HG03045 (cell line): Measurements from ENCODE around the gene NIPBL.
"Not testable (repeated sequence)": the region's sequence is repeated elsewhere in the genome, so short reads cannot be mapped to it uniquely, and the experiment has no call there.

Experiments
- ATAC-seq: cut with Tn5 transposase; IDR thresholded peaks from one replicate; pipeline ENCODE4 v1.9.1; 2021; ENCODE audit warnings: mild to moderate bottlenecking, moderate library complexity; ENCODE audit not compliant: unreplicated experiment

Gene NIPBL

DNA sequence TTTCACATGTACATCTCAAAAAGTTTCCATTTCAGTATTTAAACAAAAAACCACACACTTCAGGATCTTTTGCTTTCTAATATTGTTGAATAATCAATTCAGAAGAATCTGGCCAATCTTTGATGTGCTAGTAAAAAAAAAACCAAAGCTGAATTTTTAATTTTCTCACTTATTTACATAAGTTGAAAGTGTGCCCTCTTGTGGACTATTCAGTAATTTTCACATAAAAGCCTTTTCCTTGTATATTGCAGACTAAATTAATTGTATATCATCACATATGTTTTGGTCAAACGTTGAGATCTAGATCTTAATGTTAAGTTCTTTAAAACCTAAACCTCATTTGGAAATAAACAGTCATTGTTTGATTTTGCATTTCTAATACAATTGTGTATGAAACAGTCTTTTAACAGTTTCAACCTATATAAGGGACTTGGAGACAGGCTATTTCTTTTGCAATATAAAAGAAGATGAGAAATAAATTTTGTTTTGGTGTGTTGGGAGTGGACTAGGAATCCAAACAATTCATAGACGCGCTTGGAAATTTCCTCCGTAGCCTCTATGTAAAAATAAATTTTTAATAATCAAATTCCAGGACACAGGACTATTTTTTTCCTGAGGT is 68.1 kb downstream of the NIPBL start:
- ATAC-seq = no peak

DNA sequence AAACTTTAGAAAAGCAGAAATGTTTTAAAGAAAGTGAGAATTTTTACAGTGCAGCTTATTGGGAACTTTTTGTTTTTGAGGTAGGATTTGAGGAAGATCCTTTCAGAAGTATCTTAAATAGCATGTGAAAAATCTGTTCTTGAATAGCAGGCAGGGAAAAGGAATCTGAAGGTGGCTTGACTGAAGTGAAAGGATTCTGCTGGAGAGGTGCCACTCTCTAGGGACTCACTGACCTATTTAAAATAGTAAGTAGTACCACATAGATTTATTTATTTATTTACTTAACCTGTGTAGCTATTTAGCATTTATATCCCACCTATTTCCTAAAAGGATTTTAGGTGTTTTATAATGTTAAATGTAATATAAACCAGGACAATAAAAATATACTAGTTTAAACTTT is 69.1 kb downstream of the NIPBL start:
- no peak for ATAC-seq

DNA sequence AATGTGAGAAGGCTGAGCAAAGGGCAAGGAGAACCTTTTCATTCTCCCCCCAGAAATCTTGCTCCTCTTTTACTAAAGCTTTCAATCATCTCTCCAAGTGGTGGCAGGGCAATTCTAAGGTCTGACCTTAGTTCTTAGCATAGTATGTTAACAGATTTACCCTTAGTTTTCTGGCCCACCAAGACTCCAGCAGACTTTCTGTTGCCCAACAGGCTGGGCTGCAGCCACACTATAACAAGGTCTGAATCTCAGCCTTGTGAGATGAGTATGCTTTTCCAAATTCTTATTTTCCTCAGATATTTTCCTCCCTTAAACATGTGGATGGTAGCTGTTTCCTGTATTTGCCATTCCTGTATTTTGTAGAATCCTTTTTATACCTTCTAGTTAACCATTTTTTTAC is 69.5 kb downstream of the NIPBL start:
- ATAC-seq = no peak

DNA sequence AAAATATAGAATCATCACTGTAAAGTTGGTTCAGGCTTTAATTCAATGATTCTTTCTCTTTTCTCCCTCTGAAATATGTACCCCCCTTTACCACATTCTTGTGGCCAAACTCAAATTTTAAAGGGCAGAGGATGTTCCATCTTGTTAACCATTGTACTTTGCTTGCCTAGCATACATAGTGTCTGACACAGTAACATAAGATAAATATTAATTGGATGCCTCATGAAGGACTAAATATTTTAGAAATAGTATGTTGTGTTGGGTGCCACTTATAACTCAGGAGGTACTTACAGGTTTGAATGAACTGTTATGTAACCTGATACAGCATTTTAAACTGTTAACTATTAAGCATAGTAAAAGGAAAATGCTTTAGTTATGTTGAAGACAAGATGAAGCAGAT is 71.5 kb downstream of the NIPBL start:
- ATAC-seq = no peak

DNA sequence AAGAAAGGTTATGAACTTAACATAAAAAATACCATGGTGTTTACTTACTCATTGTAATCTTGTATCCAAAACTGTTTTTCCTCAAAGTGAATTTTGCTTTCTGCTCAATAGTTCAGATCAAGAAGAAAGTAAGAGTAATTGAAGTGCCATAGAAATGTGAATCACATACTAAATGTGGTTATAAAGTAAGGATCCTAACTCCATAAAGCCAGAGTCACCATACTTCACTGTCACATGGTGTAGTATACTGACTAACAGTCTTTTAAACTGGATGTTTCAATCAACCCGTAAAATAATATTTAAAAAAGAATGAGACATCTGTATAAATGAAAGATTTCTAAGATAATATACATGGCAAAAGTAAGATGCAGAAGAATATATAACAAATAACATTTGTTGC is 72.1 kb downstream of the NIPBL start:
- ATAC-seq = no peak

DNA sequence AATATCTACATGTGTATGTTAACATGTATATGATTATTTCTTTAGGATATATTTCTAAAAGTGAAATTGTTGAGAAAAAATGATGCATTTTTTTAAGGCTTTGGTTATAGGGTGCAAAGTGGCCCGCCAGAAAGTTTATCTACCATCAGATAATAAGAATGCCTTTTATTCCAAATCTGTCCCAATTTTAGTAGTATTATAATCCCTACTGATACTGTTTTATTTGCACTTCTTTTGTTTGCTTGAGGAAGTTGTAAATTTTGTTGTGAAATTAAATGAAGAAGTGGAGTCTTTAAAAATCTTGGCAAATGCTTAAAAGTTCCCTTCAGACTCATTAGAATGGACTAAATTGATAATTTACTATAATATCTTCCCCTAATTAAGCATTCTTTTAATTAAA is 73.0 kb downstream of the NIPBL start:
- ATAC-seq = no peak

DNA sequence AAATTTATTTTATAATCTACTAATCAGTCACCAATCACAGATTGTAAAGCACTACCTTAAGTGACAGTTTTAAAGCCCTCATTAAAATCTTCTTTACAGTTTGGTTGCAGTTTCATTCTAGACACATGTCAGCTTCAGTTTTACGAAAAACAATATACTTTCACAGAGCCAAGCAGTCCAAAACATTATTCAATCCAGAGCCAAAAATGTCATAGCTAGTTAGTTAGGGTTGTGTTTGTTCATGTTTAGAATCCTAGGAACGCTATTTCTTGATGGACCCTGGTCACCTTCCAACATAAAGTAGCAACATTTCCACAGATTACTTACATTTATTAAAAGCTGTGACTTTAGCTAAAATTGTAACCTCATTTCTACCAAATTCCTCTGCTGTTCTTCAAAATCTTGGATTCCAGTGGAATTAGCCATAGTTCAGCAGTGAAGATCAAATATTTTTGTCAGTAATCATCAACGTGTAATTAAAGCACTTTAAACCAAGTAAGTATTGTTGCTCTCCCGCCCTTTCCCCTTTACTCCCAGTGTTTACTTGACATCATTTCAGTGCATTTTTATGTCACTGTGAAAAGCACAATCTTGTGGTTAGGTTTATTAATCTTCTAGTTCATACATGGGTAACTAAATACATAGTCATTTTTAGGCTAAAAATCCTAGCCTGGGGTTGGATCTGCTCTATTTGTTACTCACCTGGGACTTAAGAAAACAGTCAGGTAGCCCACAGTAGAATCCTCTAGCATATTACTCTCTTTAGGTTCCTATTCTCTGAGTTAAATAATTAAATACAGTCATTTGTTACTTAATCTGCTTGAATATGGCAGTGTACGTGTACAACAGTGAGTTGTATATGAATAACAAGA is 74.3 kb downstream of the NIPBL start:
- no peak for ATAC-seq

DNA sequence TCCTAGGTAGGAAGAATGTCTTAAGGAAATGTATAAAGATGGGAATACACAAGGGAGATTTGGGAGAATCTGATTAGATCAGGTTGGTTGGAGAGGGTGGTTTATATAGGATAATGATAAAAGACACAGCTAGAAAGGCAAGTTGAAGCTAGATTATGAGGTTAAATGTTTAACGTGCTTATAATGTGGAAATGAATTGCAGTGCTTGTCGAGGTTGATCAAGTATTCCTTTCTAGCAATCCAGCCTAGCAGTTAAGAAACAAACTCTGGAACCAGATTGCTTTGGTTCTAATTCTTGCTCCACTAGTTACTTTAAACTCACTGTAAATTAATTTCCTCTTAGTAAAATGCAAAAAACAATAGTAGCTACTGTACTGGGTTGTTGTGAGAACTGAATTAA is 76.5 kb downstream of the NIPBL start:
- ATAC-seq = no peak

DNA sequence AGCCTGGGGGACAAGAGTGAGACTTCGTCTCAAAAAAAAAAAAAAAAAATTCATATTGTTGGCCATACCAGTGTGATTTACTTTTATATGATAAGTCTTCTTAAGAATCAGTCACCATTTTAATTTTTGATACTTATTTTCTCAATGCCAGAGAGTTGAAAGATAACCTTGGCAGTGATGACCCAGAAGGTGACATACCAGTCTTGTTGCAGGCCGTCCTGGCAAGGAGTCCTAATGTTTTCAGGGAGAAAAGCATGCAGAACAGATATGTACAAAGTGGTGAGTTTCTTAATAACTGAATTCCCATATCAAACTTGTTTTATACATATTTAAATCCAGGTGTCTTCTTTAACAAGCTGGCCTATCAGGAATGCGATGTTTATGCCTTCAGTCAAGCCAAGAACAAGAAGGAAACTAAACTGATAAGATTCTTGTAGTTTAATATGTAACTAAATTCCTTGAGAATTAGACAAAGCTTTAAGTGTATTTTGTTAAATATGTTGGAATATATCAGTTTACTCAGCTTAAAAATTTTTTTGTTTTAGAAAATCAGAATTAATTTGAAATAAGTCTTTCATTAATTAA is 81.5 kb downstream of the NIPBL start:
- no peak for ATAC-seq

DNA sequence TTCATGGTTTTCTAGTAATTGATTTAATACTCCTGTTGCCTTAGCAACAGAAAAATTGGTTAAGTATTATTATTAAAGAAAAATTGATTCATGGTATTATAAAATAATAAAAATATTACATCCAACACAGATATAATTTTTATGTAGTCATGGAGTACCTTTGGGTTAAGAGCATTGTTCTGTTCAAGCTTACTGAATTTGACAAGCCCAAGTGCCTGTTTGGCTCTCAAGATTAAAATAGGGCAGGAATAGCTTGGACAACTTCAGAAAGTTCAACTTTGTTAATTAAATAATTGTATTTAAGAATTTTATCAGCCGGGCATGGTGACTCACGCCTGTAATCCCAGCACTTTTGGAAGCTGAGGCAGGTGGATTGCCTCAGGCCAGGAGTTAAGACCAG is 82.0 kb downstream of the NIPBL start:
- ATAC-seq = no peak

DNA sequence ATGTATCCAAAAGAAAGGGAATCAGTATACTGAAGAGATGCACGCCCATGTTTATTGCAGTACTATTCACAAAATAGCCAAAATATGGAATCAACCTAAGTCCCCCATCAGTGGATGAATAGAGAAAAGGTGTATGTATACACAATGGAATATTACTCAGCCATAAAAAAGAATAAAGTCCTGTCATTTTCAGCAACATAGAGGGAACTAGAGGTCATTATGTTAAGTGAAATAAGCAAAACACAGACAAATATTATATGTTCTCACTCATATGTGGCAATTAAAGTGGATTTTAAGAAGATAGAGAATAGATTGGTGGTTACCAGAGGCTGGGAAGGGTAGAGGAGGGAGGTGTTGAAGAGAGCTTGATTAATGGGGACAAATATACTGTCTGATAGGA is 88.6 kb downstream of the NIPBL start:
- ATAC-seq = no peak

DNA sequence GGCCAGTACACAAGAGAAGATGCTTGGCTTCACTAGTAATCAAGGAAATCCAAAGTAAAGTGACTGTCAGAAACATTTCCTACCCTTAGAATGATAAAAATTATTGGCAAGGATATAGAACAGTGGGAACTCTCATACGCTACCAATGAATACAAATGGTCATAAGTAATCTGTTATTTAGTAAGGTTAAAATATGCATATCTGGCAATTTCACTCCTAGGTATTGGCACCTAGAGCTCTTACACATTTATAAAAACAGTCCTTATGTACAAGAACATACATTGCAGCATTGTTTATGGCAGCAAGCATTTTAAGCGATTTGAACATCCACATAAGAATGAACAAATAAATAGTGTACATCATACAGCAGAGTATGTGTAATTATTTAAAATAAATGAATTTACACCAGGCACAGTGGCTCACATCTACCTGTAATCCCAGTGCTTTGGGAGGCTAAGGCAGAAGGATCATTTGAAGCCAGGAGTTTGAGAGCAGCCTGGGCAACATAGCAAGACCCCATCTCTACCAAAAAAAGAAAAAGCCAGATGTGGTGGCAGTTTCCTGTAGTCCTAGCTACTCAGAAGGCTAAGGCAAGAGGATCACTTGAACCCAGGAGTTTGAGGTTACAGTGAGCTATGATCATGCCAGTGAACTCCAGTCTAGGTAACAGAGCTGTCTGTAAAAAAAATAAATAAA is 93.3 kb downstream of the NIPBL start:
- ATAC-seq = no peak

DNA sequence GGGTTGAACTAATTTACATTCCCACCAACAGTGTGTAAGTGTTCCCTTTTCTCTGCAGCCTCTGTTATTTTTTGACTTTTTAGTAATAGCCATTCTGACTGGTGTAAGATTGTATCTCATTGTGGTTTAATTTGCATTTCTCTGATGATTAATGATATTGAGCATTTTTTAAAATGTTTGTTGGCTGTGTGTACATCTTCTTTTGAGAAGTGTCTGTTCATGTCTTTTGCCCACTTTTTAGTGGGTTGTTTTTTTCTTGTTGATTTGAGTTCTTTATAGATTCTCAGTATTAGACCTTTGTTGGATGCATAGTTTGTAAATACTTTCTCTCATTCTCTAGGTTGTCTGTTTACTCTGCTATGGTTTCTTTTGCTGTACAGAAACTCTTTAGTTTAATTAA is 101.6 kb downstream of the NIPBL start:
- no peak for ATAC-seq

DNA sequence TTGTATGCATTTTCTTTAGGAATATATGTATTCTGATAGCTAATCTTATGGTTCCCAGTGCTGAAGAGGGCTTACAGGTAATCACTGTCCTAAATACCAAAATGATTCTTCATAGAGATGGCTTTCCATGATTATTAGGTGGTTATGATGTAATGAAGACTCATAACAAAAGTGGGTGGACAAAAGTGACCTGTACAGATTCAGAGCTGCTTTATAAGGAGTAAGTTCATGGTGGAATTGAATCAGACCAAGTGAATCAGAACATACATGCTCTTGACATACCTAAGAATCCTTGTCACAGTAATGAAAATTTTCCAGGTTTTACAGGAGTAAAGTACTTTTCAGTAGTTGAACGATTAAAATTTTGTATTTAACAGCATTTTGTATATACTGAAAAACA is 105.6 kb downstream of the NIPBL start:
- ATAC-seq = no peak

DNA sequence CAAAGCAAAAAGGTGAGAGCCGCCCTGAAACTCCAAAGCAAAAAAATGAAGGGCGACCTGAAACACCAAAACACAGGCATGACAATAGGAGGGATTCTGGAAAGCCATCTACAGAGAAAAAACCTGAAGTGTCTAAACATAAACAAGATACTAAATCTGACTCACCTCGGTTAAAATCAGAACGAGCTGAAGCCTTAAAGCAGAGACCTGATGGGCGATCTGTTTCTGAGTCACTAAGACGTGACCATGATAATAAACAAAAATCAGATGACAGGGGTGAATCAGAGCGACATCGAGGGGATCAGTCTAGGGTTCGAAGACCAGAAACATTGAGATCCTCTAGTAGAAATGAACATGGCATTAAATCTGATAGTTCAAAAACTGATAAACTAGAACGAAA is 108.8 kb downstream of the NIPBL start:
- no peak for ATAC-seq

DNA sequence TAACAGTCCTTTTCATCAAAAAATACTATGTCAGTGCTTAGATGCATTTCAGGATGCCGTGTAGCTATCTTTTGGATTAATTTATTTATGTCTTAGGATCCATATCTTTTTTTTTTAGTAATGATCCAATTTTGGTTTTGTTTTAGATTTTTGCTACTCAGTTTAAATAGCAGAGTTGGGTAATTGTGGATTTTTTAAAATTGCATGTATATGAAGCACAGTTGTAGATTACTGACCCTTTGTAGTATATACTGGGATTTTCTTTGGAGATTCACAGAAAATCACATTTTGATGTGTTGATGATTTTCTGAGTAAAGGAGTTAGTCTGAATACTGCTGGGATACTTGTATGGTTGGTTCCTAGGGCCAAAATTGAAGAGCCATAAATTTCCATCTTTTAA is 111.8 kb downstream of the NIPBL start:
- no peak for ATAC-seq

DNA sequence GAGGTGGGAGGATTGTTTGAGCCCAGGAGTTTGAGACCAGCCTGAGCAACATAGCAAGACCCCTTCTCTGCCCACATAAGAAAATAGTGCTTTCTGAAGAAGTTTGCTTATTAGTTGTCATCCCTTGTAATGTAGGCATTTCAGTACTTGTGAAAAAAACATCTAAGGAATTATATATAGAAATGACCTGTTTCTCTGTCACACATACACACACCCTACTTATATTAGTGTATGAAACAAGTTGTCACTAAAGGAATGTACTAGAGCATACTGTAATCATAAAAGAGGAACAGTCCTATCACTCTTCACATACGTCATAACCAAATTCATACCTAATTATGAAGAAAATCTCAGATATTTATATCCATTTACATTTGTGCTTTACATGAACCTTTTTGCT is 122.0 kb downstream of the NIPBL start:
- ATAC-seq = no peak

DNA sequence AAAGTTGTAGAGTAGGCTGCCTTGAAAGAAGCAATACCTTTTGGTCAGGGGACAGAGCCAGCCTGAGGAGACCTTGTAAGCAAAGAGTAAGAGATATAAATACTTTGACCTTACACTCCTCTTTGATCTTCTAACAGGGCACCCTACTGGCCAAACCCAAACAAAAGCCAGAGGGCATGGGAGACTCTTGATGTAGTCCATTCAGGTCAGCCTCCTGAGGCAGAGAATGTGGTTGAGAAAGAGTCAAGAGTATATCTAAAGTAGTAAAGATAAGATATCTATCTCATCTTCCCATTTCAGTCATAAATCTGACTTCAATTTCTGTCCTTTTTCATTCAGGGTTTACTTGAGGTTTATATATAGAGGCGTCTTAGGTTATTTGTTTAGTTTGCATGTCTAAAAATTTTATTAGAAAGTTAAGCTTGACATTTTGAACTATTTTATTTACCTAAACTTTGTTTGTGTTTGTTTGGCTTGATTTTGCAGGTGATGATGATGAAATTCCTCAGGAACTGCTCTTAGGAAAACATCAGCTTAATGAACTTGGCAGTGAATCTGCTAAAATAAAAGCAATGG is 125.7 kb downstream of the NIPBL start:
- no peak for ATAC-seq

DNA sequence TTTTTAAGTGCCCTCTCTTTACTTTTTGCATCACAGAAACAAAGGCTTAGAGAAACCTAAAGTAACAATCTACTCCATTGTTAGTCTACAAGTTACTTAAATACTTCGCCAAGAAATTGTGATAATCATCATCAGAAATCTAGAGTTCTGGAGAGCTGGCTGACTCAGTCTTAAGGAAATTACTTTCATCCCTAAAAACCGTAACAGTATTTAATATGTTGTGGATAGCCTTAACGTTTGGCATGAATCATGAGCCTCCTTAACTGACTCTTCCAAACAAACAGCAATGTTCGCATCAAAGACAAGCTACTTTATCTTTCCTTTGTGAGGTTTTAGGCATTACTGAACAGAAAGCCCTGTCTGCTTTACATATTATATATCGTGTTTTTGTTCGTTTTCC is 128.7 kb downstream of the NIPBL start:
- ATAC-seq = no peak

DNA sequence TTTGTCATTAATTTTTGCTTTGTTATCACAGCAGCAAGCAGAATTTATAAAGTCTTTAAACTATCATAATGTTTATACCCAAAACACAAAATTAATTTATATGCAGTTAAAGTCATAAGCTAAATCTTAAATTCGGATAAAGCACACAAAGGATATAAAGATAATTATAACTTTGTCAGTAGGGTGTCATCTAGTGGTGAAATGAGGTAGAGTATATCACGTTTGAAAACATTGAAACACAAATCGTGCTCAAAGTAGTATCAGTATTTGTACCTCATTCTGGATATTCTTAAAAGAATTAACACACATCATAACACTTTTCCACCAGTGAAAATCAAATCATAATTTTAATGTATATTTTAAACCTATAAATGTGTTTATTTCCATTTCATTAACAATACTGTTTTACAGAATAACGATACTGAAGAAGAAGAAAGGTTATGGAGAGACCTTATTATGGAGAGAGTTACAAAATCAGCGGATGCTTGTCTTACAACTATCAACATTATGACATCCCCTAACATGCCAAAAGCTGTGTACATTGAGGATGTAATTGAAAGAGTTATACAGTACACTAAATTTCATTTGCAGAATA is 129.5 kb downstream of the NIPBL start:
- no peak for ATAC-seq

DNA sequence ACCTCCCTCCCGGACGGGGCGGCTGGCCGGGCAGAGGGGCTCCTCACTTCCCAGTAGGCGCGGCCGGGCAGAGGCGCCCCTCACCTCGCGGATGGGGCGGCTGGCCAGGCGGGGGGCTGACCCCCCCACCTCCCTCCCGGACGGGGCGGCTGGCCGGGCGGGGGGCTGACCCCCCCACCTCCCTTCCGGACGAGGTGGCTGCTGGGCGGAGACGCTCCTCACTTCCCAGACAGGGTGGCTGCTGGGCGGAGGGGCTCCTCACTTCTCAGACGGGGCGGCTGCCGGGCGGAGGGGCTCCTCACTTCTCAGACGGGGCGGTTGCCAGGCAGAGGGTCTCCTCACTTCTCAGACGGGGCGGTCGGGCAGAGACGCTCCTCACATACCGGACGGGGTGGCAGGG is 136.6 kb downstream of the NIPBL start:
- ATAC-seq = not testable (repeated sequence)
